ENCODE results near the gene DKC1.

- TF ChIP-seq, protein P1, sequence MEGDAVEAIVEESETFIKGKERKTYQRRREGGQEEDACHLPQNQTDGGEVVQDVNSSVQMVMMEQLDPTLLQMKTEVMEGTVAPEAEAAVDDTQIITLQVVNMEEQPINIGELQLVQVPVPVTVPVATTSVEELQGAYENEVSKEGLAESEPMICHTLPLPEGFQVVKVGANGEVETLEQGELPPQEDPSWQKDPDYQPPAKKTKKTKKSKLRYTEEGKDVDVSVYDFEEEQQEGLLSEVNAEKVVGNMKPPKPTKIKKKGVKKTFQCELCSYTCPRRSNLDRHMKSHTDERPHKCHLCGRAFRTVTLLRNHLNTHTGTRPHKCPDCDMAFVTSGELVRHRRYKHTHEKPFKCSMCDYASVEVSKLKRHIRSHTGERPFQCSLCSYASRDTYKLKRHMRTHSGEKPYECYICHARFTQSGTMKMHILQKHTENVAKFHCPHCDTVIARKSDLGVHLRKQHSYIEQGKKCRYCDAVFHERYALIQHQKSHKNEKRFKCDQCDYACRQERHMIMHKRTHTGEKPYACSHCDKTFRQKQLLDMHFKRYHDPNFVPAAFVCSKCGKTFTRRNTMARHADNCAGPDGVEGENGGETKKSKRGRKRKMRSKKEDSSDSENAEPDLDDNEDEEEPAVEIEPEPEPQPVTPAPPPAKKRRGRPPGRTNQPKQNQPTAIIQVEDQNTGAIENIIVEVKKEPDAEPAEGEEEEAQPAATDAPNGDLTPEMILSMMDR (IDR thresholded peaks at IDR 0.05): no peak
- TF ChIP-seq POLR2A (IDR thresholded peaks at IDR 0.05): no peak
Measured at GRCh38 chrX:154715825-154716224, 46.8 kb upstream of the DKC1 start.

All from Peyer's patch (tissue), 4 donors.